Progenitor cell of endocrine pancreas (in vitro differentiated cells): ENCODE results near the gene SLC8A2. TPM values are rescaled to one million over a fixed set of nuclear protein-coding genes. Genes with fewer than 3 reads are reported as not detected.

Experiments
- DNase-seq: peaks from one replicate; pipeline ENCODE4 v3.0.0; 2021; ENCODE audit warnings: low spot score; ENCODE audit not compliant: unreplicated experiment
- H3K27ac Mint-ChIP-seq: 2 replicates; pipeline ENCODE4 v1.8.0; 2021; ENCODE audit warnings: mild to moderate bottlenecking, moderate library complexity, mixed read lengths
- H3K27me3 Mint-ChIP-seq: 2 replicates; pipeline ENCODE4 v1.8.0; 2021; ENCODE audit warnings: mixed read lengths
- H3K36me3 Mint-ChIP-seq: 2 replicates; pipeline ENCODE4 v1.8.0; 2022; ENCODE audit warnings: mixed read lengths; ENCODE audit not compliant: insufficient read depth
- H3K4me1 Mint-ChIP-seq: 2 replicates; pipeline ENCODE4 v1.8.0; 2021; ENCODE audit warnings: low read depth, mixed read lengths
- H3K4me3 Mint-ChIP-seq: 2 replicates; pipeline ENCODE4 v1.8.0; 2021; ENCODE audit warnings: low read depth, mild to moderate bottlenecking, moderate library complexity, mixed read lengths
- H3K9me3 Mint-ChIP-seq: 2 replicates; pipeline ENCODE4 v1.8.0; 2021; ENCODE audit warnings: low read depth, mixed read lengths
- total RNA-seq: library from RNA; stranded (reverse); gene quantifications from 2 replicates; pipeline ENCODE4 v1.2.1, GENCODE V29; 2021
- TF ChIP-seq, protein P1 (sequence below): fragments of 200-600 bp; sonication (generic); IDR thresholded peaks from one replicate; pipeline ENCODE4 v1.5.0; 2021; ENCODE audit warnings: antibody characterized with exemption, mild to moderate bottlenecking; ENCODE audit not compliant: unreplicated experiment

Gene SLC8A2
- total RNA-seq, 1 donor from 2014 or later: 1.2 TPM

DNA sequence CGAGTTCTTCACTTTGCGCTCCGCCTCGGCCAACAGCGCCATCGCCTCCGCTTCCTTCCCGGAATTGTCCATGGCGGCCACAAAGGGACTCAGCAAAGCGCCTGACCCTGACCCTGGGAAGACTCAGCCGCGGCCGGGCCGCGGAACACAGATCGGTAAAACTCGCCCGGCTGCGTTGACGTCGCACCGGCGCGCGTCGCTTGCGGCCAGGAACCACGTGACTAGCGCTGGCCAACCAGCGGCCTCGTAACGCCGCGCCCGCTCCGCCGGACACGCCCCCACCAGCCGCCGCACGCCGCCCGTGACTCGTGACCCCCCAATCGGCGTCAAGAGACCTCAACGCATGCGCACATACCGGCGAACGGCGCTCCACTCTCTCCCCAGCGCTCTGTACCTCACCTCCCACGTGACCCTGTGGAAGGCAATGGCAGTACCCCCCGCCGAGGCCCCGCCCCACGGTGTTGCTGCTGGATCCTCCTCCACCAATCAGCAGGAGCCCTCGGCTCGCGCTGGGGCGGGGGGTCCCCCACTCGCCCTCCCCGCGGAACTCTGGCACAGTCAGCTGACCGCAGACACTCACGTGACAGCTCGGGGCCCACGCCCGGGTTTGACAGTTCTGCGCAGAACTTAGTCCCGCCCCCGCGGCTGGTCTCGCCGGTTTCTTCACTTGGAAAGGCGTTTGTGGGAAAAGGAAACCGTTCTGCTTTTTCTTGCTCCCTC lies 43.3 kb upstream of the SLC8A2 start, which contains the start of gene NAPA:
NAPA (minus strand) TSS at position 195 of the 720 bp plus-strand sequence; CDS start at position 72, 123 bp downstream.
- peak within 1 kb of the TSS; percentile 100 for H3K27ac Mint-ChIP-seq
- H3K9me3 Mint-ChIP-seq: no peaks in the 10 kb centered on the region

DNA sequence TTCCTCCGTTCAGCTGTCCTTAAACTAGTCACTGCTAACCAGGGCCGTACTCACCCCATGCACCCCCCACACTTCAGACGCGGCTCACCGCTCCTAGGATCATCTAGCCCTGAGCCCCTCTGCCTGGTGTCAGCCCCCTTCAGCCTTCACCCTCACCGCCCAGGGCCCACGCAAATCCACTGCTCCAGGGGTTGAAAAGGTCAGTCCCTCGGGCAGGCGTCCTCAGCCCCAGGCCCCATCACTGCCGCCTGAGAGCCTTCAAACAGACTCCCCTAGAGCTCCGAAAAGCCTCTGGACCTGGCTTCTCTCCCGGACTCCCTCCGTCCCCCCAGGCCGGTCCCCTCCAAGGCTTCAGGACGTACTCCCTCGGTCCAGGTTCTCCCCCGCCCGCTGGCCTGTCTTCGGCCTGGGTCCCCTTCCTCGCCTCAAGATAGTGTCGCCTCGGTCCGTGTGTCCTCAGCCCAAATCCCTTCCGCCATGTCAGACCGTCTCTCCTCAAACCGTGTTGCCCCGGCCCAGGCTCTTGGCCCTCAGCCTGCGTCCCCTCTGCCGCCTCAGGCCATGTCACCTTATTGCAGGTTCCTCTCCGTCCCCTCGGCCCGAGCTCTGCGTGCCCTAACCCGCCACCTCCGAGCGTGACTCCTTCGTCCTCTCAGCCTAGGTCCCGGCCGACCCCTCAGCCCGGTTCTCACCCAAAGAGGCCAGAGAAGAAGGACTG lies 42.6 kb upstream of the SLC8A2 start:
- H3K36me3 Mint-ChIP-seq: no peaks in the 10 kb centered on the region
- peak overlapping the region; percentile 100 for H3K27ac Mint-ChIP-seq
- no peaks in the 10 kb centered on the region for H3K9me3 Mint-ChIP-seq
- peaks cover 33% of the 10 kb centered on the region for H3K4me1 Mint-ChIP-seq
- no peaks in the 10 kb centered on the region for H3K27me3 Mint-ChIP-seq
- TF ChIP-seq, protein P1, sequence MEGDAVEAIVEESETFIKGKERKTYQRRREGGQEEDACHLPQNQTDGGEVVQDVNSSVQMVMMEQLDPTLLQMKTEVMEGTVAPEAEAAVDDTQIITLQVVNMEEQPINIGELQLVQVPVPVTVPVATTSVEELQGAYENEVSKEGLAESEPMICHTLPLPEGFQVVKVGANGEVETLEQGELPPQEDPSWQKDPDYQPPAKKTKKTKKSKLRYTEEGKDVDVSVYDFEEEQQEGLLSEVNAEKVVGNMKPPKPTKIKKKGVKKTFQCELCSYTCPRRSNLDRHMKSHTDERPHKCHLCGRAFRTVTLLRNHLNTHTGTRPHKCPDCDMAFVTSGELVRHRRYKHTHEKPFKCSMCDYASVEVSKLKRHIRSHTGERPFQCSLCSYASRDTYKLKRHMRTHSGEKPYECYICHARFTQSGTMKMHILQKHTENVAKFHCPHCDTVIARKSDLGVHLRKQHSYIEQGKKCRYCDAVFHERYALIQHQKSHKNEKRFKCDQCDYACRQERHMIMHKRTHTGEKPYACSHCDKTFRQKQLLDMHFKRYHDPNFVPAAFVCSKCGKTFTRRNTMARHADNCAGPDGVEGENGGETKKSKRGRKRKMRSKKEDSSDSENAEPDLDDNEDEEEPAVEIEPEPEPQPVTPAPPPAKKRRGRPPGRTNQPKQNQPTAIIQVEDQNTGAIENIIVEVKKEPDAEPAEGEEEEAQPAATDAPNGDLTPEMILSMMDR: no peak
- H3K4me3 Mint-ChIP-seq: peak overlapping the region; percentile 99
- DNase-seq: no peak

More for the DNA sequence above, 43.3 kb upstream of the SLC8A2 start, which contains the start of gene NAPA:
- H3K4me1 Mint-ChIP-seq: peaks cover 33% of the 10 kb centered on the region
- peak within 1 kb of the TSS; percentile 99 for H3K4me3 Mint-ChIP-seq
- TF ChIP-seq, protein P1: no peak
- no peaks in the 10 kb centered on the region for H3K27me3 Mint-ChIP-seq
- no peaks in the 10 kb centered on the region for H3K36me3 Mint-ChIP-seq
- peak; percentile 100 for DNase-seq

DNA sequence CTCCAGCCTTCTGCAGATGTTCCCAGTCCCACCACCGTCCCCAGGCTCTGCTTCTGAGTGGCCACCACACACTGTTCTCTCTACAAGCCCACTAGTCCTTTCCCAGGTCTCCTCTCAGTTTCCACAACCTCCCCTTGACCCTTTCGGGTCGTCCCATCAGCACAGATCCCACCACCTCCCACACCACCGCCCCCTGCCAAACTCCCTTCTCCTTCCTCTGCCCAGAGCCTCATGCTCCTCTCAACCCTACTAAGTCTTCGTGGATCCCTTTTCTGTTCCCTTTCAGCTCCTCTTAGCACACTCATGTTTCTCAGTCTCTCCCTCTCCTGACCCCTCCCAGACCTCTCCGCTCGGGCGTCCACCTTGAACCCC lies 41.2 kb upstream of the SLC8A2 start:
- DNase-seq: no peak
- TF ChIP-seq, protein P1: no peak
- H3K4me3 Mint-ChIP-seq: peak overlapping the region; percentile 99
- H3K4me1 Mint-ChIP-seq: peaks cover 33% of the 10 kb centered on the region
- peak overlapping the region; percentile 100 for H3K27ac Mint-ChIP-seq
- H3K27me3 Mint-ChIP-seq: no peaks in the 10 kb centered on the region
- no peaks in the 10 kb centered on the region for H3K9me3 Mint-ChIP-seq
- H3K36me3 Mint-ChIP-seq: no peaks in the 10 kb centered on the region

DNA sequence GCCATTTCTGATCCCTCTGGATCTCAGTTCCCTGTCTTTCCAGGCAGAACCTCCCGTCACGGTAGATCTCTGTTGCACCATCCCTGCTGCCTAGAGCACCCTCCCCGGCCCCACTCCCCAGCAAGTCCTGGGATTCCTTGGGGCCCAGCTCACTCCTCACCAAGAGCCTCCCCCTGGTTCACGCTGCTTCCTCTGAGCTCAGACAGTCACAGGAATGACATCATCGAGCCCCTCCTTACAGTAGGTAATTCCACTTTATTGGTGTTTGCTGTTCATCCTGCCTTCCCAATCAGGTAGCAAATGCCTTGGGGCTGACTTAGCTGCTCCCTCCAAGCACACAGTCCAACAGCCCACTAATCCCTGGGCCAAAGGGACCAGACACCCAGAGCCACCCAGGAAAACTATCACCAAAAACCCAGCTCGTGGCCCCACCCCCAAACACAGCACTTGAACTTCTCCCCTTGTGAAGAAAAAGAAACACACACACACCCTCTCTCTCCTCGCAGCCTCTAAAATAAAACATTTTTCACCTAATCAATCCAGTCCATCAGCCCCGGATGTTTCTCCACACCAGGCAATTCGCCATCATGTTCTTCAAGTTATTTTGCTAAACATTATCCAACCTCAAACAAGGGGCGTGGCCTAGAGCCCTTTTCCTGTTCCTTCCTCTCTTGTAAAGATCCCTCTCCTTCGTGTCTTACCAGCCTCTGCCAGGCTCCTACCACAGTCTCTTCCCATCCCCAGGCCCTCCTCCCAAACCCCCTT lies 40.7 kb upstream of the SLC8A2 start:
- H3K27ac Mint-ChIP-seq: peak overlapping the region; percentile 100
- H3K27me3 Mint-ChIP-seq: no peaks in the 10 kb centered on the region
- no peak for DNase-seq
- H3K4me1 Mint-ChIP-seq: peaks cover 33% of the 10 kb centered on the region
- H3K36me3 Mint-ChIP-seq: no peaks in the 10 kb centered on the region
- TF ChIP-seq, protein P1: no peak
- peak overlapping the region; percentile 99 for H3K4me3 Mint-ChIP-seq
- no peaks in the 10 kb centered on the region for H3K9me3 Mint-ChIP-seq

DNA sequence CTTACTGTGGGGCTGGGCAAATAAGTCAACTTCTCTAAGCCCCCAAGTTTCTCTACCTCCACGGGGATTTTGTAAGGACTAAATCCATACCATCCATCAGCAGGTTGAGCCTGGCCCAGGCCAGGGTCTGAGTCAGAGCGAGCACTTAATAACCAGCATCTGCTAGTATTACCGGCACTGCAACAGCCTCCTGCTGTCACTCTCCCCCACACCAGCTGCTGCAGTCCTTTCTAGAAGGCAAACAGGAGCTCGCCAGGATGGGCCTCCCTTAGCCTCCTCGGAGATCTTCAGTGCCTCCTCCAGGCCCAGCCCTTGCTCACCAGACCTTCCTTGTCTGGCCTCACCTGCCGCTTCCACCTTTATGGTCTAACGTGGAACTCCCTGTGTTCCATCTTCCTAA lies 40.0 kb upstream of the SLC8A2 start:
- no peak for DNase-seq
- TF ChIP-seq, protein P1: no peak
- Mint-ChIP-seq H3K9me3 (no peaks in the 10 kb centered on the region), H3K27me3 (no peaks in the 10 kb centered on the region), H3K27ac (peak overlapping the region; percentile 100), H3K36me3 (no peaks in the 10 kb centered on the region), H3K4me1 (peaks cover 33% of the 10 kb centered on the region), H3K4me3 (no peak overlapping the region)
